WERI-Rb-1 (cell line): ENCODE results near the gene EIF4A3.

ENCODE experiments used
- DNase-seq: peaks from one replicate; pipeline ENCODE4 v3.0.0-alpha.2; 2020
- H3K27ac ChIP-seq: fragments of 250-450 bp; sonication (Bioruptor Pico); 2 replicates; pipeline ENCODE4 v1.5.1; 2020; ENCODE audit warnings: mild to moderate bottlenecking, moderate library complexity
- H3K27me3 ChIP-seq: fragments of 250-450 bp; sonication (Bioruptor Pico); 2 replicates; pipeline ENCODE4 v1.5.1; 2021; ENCODE audit warnings: mild to moderate bottlenecking, low read depth, moderate library complexity; ENCODE audit not compliant: insufficient read depth, severe bottlenecking
- H3K36me3 ChIP-seq: fragments of 250-450 bp; sonication (Bioruptor Pico); 2 replicates; pipeline ENCODE4 v1.5.1; 2020; ENCODE audit warnings: mild to moderate bottlenecking, moderate library complexity
- H3K4me3 ChIP-seq: 2 replicates; pipeline ENCODE4 v1.5.1; 2011; ENCODE audit warnings: low read depth, mild to moderate bottlenecking, control low read depth, low read length
- H3K9me3 ChIP-seq: fragments of 250-450 bp; sonication (Bioruptor Pico); 2 replicates; pipeline ENCODE4 v1.5.1; 2021; ENCODE audit warnings: mild to moderate bottlenecking, moderate library complexity; ENCODE audit not compliant: severe bottlenecking
- CTCF ChIP-seq: IDR thresholded peaks from 2 replicates; pipeline ENCODE4 v1.5.1; 2011; ENCODE audit warnings: low read depth, mild to moderate bottlenecking, control low read depth, inconsistent platforms, low read length

EIF4A3 gene

GRCh38 chr17:80102664-80103448 is 44.1 kb downstream of the EIF4A3 start:
- H3K36me3 ChIP-seq = peaks cover 15% of the 10 kb centered on the region
- no peak for TF ChIP-seq CTCF
- no peaks in the 10 kb centered on the region for H3K27me3 ChIP-seq
- H3K4me3 ChIP-seq = peak overlapping the region; percentile 93
- peak overlapping the region; percentile 96 for H3K27ac ChIP-seq
- DNase-seq = no peak
- H3K9me3 ChIP-seq = no peaks in the 10 kb centered on the region

- peak overlapping the region; percentile 96 for H3K27ac ChIP-seq
- TF ChIP-seq CTCF = no peak
- DNase-seq = peak; percentile 94
Observed at GRCh38 chr17:80101946-80102663, 44.8 kb downstream of the EIF4A3 start.

GRCh38 chr17:80101011-80101945 is 45.6 kb downstream of the EIF4A3 start, which contains the start of gene GAA:
Gene GAA, plus strand, starts transcription at chr17:80101581. Its CDS starts 3,006 bp downstream, at chr17:80104587.
- peak; percentile 95 for TF ChIP-seq CTCF
- Histone ChIP-seq H3K9me3 (no peaks in the 10 kb centered on the region), H3K27ac (peak within 1 kb of the TSS; percentile 96), H3K4me3 (peak within 1 kb of the TSS; percentile 93), H3K36me3 (peaks cover 13% of the 10 kb centered on the region), H3K27me3 (no peaks in the 10 kb centered on the region)
- DNase-seq = peak; percentile 93

More at GRCh38 chr17:80101946-80102663, 44.8 kb downstream of the EIF4A3 start:
- H3K27me3 ChIP-seq = no peaks in the 10 kb centered on the region
- peak overlapping the region; percentile 93 for H3K4me3 ChIP-seq
- no peaks in the 10 kb centered on the region for H3K9me3 ChIP-seq
- H3K36me3 ChIP-seq = peaks cover 13% of the 10 kb centered on the region

- Histone ChIP-seq H3K4me3 (no peak overlapping the region), H3K27ac (no peak overlapping the region), H3K27me3 (no peaks in the 10 kb centered on the region), H3K36me3 (peaks cover 7% of the 10 kb centered on the region), H3K9me3 (no peaks in the 10 kb centered on the region)
- no peak for TF ChIP-seq CTCF
- no peak for DNase-seq
Observed at GRCh38 chr17:80100035-80100323, 46.9 kb downstream of the EIF4A3 start.

- Histone ChIP-seq H3K4me3 (no peak overlapping the region), H3K9me3 (no peaks in the 10 kb centered on the region), H3K27ac (no peak overlapping the region), H3K27me3 (no peaks in the 10 kb centered on the region), H3K36me3 (peaks cover 7% of the 10 kb centered on the region)
- TF ChIP-seq CTCF = no peak
- DNase-seq = no peak
Observed at GRCh38 chr17:80099291-80100034, 47.5 kb downstream of the EIF4A3 start.
